ENCODE data around the gene AMMECR1L. TPM values are rescaled to one million over a fixed set of nuclear protein-coding genes. Genes with fewer than 3 reads are reported as not detected.

AMMECR1L gene
- total and polyA plus RNA-seq, 2 of the 13 experiments (the other 11 are each of a cell fraction or from before 2014, with no cell fraction given), result 9.1 to 14.2 TPM

GRCh38 chr2:127853671-127854070, 32.1 kb downstream of the AMMECR1L start:
- Histone ChIP-seq H3K9ac (ENCODE audit: insufficient read depth, low read depth, low read length) (no peak overlapping the region), H2AFZ (ENCODE audit: low read length) (no peak overlapping the region), H3K27me3 (ENCODE audit: control insufficient read depth in 1 of 2, insufficient read depth in 2 of 2, low read length in 2 of 2) (no peaks in the 10 kb centered on the region; a peak in 1 of 5 replicates), H3K36me3 (replicated peaks in 1 of 2; ENCODE audit: control insufficient read depth in 1 of 2, insufficient read depth in 2 of 2, low read length in 2 of 2) (peaks cover 26 to 57% of the 10 kb centered on the region in 2 experiments), H3K4me1 (ENCODE audit: insufficient read depth, low read length) (peaks cover 45% of the 10 kb centered on the region), H3K79me2 (ENCODE audit: insufficient read depth, low read length) (peaks cover 71% of the 10 kb centered on the region), H3K4me2 (ENCODE audit: low read depth, low read length) (no peak overlapping the region), H3K27ac (ENCODE audit: extremely low read length, insufficient read depth, low read length) (no peak overlapping the region), H3K9me3 (ENCODE audit: low read length) (no peaks in the 10 kb centered on the region), H3K4me3 (replicated peaks in 1 of 3; ENCODE audit: insufficient read depth in 1 of 3, low read depth in 2 of 3, low read length in 3 of 3) (no peak overlapping the region), H4K20me1 (ENCODE audit: insufficient read depth, low read length) (peaks cover 33% of the 10 kb centered on the region)
- TF ChIP-seq TSC22D2 (CRISPR knock-in tag; IDR thresholded peaks at IDR 0.05; ENCODE audit: borderline replicate concordance) (no peak), ZSCAN29 (CRISPR knock-in tag; conservative IDR thresholded peaks at IDR 0.05) (no peak)
- intact Hi-C loops (cut with micrococcal nuclease; ENCODE audit: unreplicated experiment) (no loop called here), in situ Hi-C loops (cut with HindIII; ENCODE audit: extremely low pct_ligation_motif_present, low pct_unique_long_range_greater_than_20kb) (no loop called here)
- ATAC-seq (no peak), FAIRE-seq (no peak), DNase-seq (ENCODE audit: low spot score) (no peak)
- ChIA-PET POLR2A (no interaction called here), CTCF (ENCODE audit: low intra/inter-chr PET ratio, low total read pairs) (no interaction called here)
- WGBS (ENCODE audit: low lambda C conversion rate), result 96% methylated on average over 4 of the region's 4 CpGs
- BruUV-seq (replicated peaks), result no TSS peak

DNA sequence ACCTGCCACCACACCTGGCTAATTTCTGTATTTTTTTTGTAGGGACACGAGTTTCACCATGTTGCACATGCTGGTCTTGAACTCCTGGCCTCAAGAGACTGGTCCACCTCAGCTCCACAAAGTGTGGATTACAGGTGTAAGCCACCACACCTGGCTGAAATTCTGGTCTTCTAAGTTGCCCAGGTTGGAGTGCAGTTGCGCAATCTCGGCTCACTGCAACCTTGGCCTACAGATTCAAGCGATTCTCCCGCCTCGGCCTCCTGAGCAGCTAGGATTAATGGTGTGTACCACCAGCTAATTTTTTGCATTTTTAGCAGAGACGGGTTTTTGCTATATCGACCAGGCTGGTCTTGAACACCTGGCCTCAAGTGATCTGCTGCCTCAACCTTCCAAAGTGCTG, 33.4 kb downstream of the AMMECR1L start:
- Histone ChIP-seq H3K27me3 (ENCODE audit: control insufficient read depth in 1 of 2, insufficient read depth in 2 of 2, low read length in 2 of 2) (no peaks in the 10 kb centered on the region; a peak in 1 of 5 replicates), H3K36me3 (replicated peaks in 1 of 2; ENCODE audit: control insufficient read depth in 1 of 2, insufficient read depth in 2 of 2, low read length in 2 of 2) (peaks cover 31 to 64% of the 10 kb centered on the region in 2 experiments), H4K20me1 (ENCODE audit: insufficient read depth, low read length) (peaks cover 31% of the 10 kb centered on the region), H3K4me1 (ENCODE audit: insufficient read depth, low read length) (peaks cover 45% of the 10 kb centered on the region), H3K9ac (ENCODE audit: insufficient read depth, low read depth, low read length) (no peak overlapping the region), H2AFZ (ENCODE audit: low read length) (no peak overlapping the region), H3K27ac (ENCODE audit: extremely low read length, insufficient read depth, low read length) (no peak overlapping the region), H3K4me3 (replicated peaks in 1 of 3; ENCODE audit: insufficient read depth in 1 of 3, low read depth in 2 of 3, low read length in 3 of 3) (no peak overlapping the region), H3K9me3 (ENCODE audit: low read length) (no peaks in the 10 kb centered on the region), H3K4me2 (ENCODE audit: low read depth, low read length) (no peak overlapping the region), H3K79me2 (ENCODE audit: insufficient read depth, low read length) (peaks cover 65% of the 10 kb centered on the region)
- no peak for DNase-seq (ENCODE audit: low spot score)
- no peak for FAIRE-seq
- BruUV-seq (replicated peaks), result no TSS peak
- 96% methylated on average over 8 of the region's 8 CpGs for WGBS (ENCODE audit: low lambda C conversion rate)
- TF ChIP-seq, protein P1, sequence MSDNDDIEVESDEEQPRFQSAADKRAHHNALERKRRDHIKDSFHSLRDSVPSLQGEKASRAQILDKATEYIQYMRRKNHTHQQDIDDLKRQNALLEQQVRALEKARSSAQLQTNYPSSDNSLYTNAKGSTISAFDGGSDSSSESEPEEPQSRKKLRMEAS (IDR thresholded peaks at IDR 0.05), result no peak
- no peak for TF ChIP-seq ZNF510 (CRISPR knock-in tag; IDR thresholded peaks at IDR 0.05; ENCODE audit: low read depth)
- 0 out of 2 replicates have a peak, but pooled peaks have one; percentile 6 for TF ChIP-seq SMC3 (IDR thresholded peaks at IDR 0.05; ENCODE audit: low read length)
- TF ChIP-seq, protein P2, sequence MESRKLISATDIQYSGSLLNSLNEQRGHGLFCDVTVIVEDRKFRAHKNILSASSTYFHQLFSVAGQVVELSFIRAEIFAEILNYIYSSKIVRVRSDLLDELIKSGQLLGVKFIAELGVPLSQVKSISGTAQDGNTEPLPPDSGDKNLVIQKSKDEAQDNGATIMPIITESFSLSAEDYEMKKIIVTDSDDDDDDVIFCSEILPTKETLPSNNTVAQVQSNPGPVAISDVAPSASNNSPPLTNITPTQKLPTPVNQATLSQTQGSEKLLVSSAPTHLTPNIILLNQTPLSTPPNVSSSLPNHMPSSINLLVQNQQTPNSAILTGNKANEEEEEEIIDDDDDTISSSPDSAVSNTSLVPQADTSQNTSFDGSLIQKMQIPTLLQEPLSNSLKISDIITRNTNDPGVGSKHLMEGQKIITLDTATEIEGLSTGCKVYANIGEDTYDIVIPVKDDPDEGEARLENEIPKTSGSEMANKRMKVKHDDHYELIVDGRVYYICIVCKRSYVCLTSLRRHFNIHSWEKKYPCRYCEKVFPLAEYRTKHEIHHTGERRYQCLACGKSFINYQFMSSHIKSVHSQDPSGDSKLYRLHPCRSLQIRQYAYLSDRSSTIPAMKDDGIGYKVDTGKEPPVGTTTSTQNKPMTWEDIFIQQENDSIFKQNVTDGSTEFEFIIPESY (CRISPR knock-in tag; IDR thresholded peaks at IDR 0.05), result 0 out of 2 replicates have a peak, but pooled peaks have one; percentile 22
- no peak for TF ChIP-seq ZNF136 (CRISPR knock-in tag; IDR thresholded peaks at IDR 0.05; ENCODE audit: low read depth)
- peak; percentile 98 for TF ChIP-seq CEBPB (IDR thresholded peaks at IDR 0.05; ENCODE audit: borderline replicate concordance, low read depth, low read length)
- TF ChIP-seq ZNF460 (CRISPR knock-in tag; IDR thresholded peaks at IDR 0.05; ENCODE audit: borderline replicate concordance), result 0 out of 2 replicates have a peak, but pooled peaks have one; percentile 16
- peak; percentile 94 for TF ChIP-seq CEBPG (CRISPR knock-in tag; IDR thresholded peaks at IDR 0.05)
- TF ChIP-seq, protein P3, sequence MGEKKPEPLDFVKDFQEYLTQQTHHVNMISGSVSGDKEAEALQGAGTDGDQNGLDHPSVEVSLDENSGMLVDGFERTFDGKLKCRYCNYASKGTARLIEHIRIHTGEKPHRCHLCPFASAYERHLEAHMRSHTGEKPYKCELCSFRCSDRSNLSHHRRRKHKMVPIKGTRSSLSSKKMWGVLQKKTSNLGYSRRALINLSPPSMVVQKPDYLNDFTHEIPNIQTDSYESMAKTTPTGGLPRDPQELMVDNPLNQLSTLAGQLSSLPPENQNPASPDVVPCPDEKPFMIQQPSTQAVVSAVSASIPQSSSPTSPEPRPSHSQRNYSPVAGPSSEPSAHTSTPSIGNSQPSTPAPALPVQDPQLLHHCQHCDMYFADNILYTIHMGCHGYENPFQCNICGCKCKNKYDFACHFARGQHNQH (CRISPR knock-in tag; IDR thresholded peaks at IDR 0.05), result 0 out of 2 replicates have a peak, but pooled peaks have one; percentile 23
- 0 out of 2 replicates have a peak, but pooled peaks have one; percentile 28 for TF ChIP-seq POGZ (CRISPR knock-in tag; IDR thresholded peaks at IDR 0.05)
- ChIA-PET POLR2A (no interaction called here), CTCF (ENCODE audit: low intra/inter-chr PET ratio, low total read pairs) (no interaction called here)
- intact Hi-C loops (cut with micrococcal nuclease; ENCODE audit: unreplicated experiment), result no loop called here
- ATAC-seq, result no peak
- in situ Hi-C loops (cut with HindIII; ENCODE audit: extremely low pct_ligation_motif_present, low pct_unique_long_range_greater_than_20kb), result no loop called here

All from HepG2 (cell line).